H1 (cell line): ENCODE data around the gene SESN3. TPM values are rescaled to one million over a fixed set of nuclear protein-coding genes. Genes with fewer than 3 reads are reported as not detected.

Source experiments
- BACH1 ChIP-seq: IDR thresholded peaks from 2 replicates; pipeline ENCODE4 v1.6.1; 2012; ENCODE audit warnings: low read length, improper control_type of control experiment
- CHD7 ChIP-seq: fragments of 300-600 bp; sonication (generic); IDR thresholded peaks from 2 replicates; pipeline ENCODE4 v1.7.1; 2012; ENCODE audit warnings: low read length, moderate library complexity, mild to moderate bottlenecking, inconsistent platforms; ENCODE audit not compliant: insufficient replicate concordance
- EZH2 ChIP-seq: fragments of 200-600 bp; sonication (generic); IDR thresholded peaks from 2 replicates; pipeline ENCODE4 v1.7.1; 2012; ENCODE audit warnings: low read depth, mild to moderate bottlenecking, moderate library complexity, low read length, inconsistent platforms; ENCODE audit not compliant: severe bottlenecking
- HDAC6 ChIP-seq: IDR thresholded peaks from one replicate; pipeline ENCODE4 v1.7.1; 2012; ENCODE audit warnings: low read depth, mild to moderate bottlenecking, inconsistent platforms, low read length, moderate library complexity
- KDM4A ChIP-seq: IDR thresholded peaks from one replicate; pipeline ENCODE4 v1.7.1; 2012; ENCODE audit warnings: low read depth, mild to moderate bottlenecking, moderate library complexity, low read length, inconsistent platforms; ENCODE audit not compliant: severe bottlenecking
- NANOG ChIP-seq: IDR thresholded peaks from 2 replicates; pipeline ENCODE4 v1.6.1; 2011; ENCODE audit warnings: low read length, low read depth, mild to moderate bottlenecking, inconsistent platforms; ENCODE audit not compliant: insufficient read depth, poor library complexity, severe bottlenecking
- PHF8 ChIP-seq: fragments of 200-600 bp; sonication (generic); conservative IDR thresholded peaks from 2 replicates; pipeline ENCODE4 v1.7.1; 2012; ENCODE audit warnings: low read depth, mild to moderate bottlenecking, inconsistent platforms, low read length, moderate library complexity
- RFX5 ChIP-seq: IDR thresholded peaks from 2 replicates; pipeline ENCODE4 v1.6.1; 2011; ENCODE audit warnings: low read depth, low read length, improper control_type of control experiment, borderline replicate concordance
- SIX5 ChIP-seq: IDR thresholded peaks from 2 replicates; pipeline ENCODE4 v1.6.1; 2011; ENCODE audit warnings: mild to moderate bottlenecking, low read depth, low read length
- TCF12 ChIP-seq: IDR thresholded peaks from 2 replicates; pipeline ENCODE4 v1.6.1; 2011; ENCODE audit warnings: low read depth, mild to moderate bottlenecking, low read length
- polyA plus RNA-seq, 7 experiments: library from polyadenylated mRNA; depleted of rRNA in 3 of 7; stranded (reverse) in 5 of 7; unstranded in 2 of 7; fragments of >200 nt in 5 of 7; fragments of 200-250 nt in 2 of 7; gene quantifications; 1 replicate in 5 of 7; 2 replicates in 1 of 7; 4 replicates in 1 of 7; pipeline versions ENCODE4 v1.2.1 to v1.2.3, GENCODE V29; 2011 to 2013; ENCODE audit warnings: missing spikeins in 2 of 7, mixed read lengths in 2 of 7
- total RNA-seq: library from RNA; stranded (reverse); fragmentation: NEBNext Ultra II Directional; extraction: Animal tissue kit (Norgen Biotek cat#: 25700); gene quantifications from 2 replicates; pipeline ENCODE4 v1.2.1, GENCODE V29; 2021

SESN3 gene
- total and polyA plus RNA-seq, 2 of the 8 experiments (the other 6 are each of a cell fraction or from before 2014, with no cell fraction given): 10.2 to 31.1 TPM

DNA sequence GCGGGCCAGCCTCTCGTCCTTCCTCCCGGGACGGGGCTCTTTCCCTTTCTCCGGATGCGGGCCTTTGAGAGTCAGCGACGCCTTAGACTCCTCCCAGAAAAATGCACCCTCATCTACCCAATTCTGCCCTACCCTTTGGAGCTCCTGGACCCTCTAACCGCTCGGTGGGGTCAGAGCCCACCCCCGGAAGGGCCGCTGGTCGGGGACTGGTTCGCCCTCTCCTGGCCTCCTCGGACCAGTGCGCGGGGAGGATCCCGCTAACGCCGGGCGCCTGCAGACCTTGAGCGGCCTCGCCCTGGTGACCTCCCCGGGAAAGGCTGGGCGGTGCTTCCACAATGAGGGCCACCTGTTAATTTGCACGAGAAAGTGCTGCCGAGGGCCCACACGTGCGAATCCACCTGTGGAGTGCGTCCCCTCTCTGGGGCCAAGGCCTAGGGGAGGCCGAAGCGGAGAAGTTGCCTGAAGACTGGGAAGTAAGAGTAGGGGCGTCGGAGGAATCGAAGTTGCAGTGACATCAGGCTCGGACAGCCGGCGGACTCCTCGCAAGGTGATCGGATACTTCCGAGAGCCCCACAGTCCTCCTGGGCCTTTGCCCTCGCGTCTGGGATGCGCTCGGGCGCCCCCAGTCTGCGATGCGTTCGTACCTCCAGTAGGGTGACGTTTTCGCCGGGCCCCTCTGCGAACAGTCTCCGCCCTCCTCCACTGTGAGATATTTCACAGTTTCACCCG, 79.9 kb downstream of the SESN3 start (continued):
- TF ChIP-seq CHD7 (no peak), RFX5 (peak; percentile 20; the same call in 1 of the 2 replicates), EZH2 (no peak), BACH1 (peak; percentile 18; the same call in 1 of the 2 replicates), SIX5 (no peak), HDAC6 (no peak), PHF8 (no peak), KDM4A (peak; percentile 98), NANOG (no peak), TCF12 (no peak)
